A375 (cell line): Measurements from ENCODE around the gene GPI. TPM values are rescaled to one million over a fixed set of nuclear protein-coding genes. Genes with fewer than 3 reads are reported as not detected.

Source experiments
- total RNA-seq: library from RNA; depleted of rRNA; stranded (reverse); fragments of >200 nt; shearing (Covaris generic); gene quantifications from 2 replicates; pipeline ENCODE4 v1.2.3, GENCODE V29; 2014; rRNA removed

Gene GPI
- total RNA-seq: 201 and 216 TPM in 2 replicates

GRCh38 chr19:34364830-34365462, at the start of gene GPI:
GPI (plus strand) TSS chr19:34365196; CDS start chr19:34365267, 71 bp downstream.

GRCh38 chr19:34404109-34404909, 39.3 kb downstream of the GPI start, which contains the start of gene PDCD2L:
PDCD2L (plus strand) TSS chr19:34404399; CDS start chr19:34404431, 32 bp downstream.

Other genes starting within 250 kb of the GPI start
- 76.1 and 105 TPM in 2 replicates for gene LSM14A, start 192.7 kb upstream of the GPI start, total RNA-seq
- gene GARRE1, start 110.6 kb upstream of the GPI start, total RNA-seq: 11.6 and 13.1 TPM in 2 replicates
- gene PDCD2L, start 39.2 kb downstream of the GPI start, total RNA-seq: 30.3 and 35.8 TPM in 2 replicates
- 287 and 325 TPM in 2 replicates for gene UBA2, start 63.2 kb downstream of the GPI start, total RNA-seq
- gene WTIP, start 116.6 kb downstream of the GPI start, total RNA-seq: 11.4 and 12.1 TPM in 2 replicates